NCI-H146 treated with DMSO at 0.1 percent for 48 hours (cell line): ENCODE measurements around the gene GSC2.

Source experiments
- DNase-seq: peaks from one replicate; lab custom pipeline; 2025; ENCODE audit not compliant: unreplicated experiment; lab: John Stamatoyannopoulos, UW

GSC2 gene

GRCh38 chr22:19103880-19104821 is 45.9 kb downstream of the GSC2 start:
- no peak for DNase-seq

GRCh38 chr22:19098157-19098556 is 51.9 kb downstream of the GSC2 start:
- no peak for DNase-seq

DNA sequence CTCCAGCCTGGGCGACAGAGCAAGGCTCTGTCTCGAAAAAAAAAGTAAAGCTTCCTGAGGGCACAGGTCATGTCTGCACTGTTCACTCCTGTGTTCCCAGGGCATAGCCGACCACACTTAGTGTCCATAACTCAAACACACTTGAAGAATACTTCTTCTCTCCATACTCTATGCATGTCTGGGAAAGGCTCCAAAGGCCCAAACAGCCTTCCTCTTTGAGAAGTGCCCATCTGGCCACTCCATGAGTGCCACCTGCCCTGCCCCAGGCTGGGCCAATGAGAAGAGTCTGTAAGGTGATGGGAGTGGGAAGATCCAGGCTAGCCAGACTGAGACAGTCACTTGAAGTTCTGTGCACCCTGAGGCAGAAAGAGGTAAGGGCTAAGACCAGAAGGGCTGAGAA is 52.6 kb downstream of the GSC2 start:
- DNase-seq = no peak
